Erythroblast (primary cell): Measurements from ENCODE around the gene HGS.

ENCODE experiments used
- GATA1 ChIP-seq: IDR thresholded peaks from 2 replicates; pipeline ENCODE4 v1.6.1; 2011; ENCODE audit warnings: low read depth, mild to moderate bottlenecking, control low read depth, low read length, moderate library complexity
- POLR2A ChIP-seq: IDR thresholded peaks from 2 replicates; pipeline ENCODE4 v1.6.1; 2011; ENCODE audit warnings: mild to moderate bottlenecking, low read length

DNA sequence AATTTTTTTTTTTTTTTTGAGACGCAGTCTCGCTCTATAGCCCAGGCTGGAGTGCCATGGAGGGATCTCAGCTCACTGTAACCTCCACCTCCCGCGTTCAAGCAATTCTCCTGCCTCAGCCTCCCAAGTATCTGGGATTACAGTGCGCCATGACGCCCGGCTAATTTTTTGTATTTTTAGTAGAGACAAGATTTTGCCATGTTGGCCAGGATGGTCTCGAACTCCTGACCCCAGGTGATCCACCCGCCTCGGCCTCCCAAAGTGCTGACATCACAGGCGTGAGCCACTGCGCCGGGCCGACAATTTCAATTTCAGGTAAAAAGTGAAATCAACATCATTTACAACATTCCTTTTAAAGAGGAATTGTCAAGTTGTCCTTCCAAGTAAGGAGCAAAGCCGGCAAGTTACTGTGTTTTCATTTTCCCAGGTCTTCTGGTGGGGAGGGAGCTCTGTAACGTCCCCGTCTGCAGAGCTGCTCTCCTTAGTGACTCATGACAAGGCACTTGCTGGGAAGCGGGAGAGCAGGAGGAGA lies 47.8 kb upstream of the HGS start:
- TF ChIP-seq POLR2A (no peak), GATA1 (no peak)
